Measurements from ENCODE around the gene TNFRSF19.

The TNFRSF19 gene

GRCh38 chr13:23715092-23715761 lies 145.0 kb downstream of the TNFRSF19 start:
- no peak for DNase-seq
- TF ChIP-seq CTCF (IDR thresholded peaks at IDR 0.05): no peak
- H3K27ac Mint-ChIP-seq: no peak overlapping the region
- peaks cover 37% of the 10 kb centered on the region for H3K9me3 Mint-ChIP-seq
- peaks cover 18% of the 10 kb centered on the region for H3K36me3 Mint-ChIP-seq (ENCODE audit: low read depth)
- no peaks in the 10 kb centered on the region for H3K27me3 Mint-ChIP-seq (ENCODE audit: low read depth, poor library complexity)
- no peak overlapping the region for H3K4me3 Mint-ChIP-seq
- H3K4me1 Mint-ChIP-seq: no peaks in the 10 kb centered on the region

GRCh38 chr13:23715762-23716235 lies 145.6 kb downstream of the TNFRSF19 start:
- Mint-ChIP-seq H3K27ac (no peak overlapping the region), H3K4me3 (no peak overlapping the region)
- no peak for TF ChIP-seq CTCF (IDR thresholded peaks at IDR 0.05)

GRCh38 chr13:23716401-23716800 lies 146.2 kb downstream of the TNFRSF19 start:
- Mint-ChIP-seq H3K4me1 (no peaks in the 10 kb centered on the region), H3K9me3 (peaks cover 35% of the 10 kb centered on the region)

More at GRCh38 chr13:23715762-23716235, 145.6 kb downstream of the TNFRSF19 start:
- Mint-ChIP-seq H3K9me3 (peaks cover 38% of the 10 kb centered on the region), H3K27me3 (ENCODE audit: low read depth, poor library complexity) (no peaks in the 10 kb centered on the region), H3K4me1 (no peaks in the 10 kb centered on the region), H3K36me3 (ENCODE audit: low read depth) (peaks cover 18% of the 10 kb centered on the region)
- peak; percentile 20 for DNase-seq

GRCh38 chr13:23718996-23719395 lies 148.8 kb downstream of the TNFRSF19 start:
- H3K36me3 Mint-ChIP-seq (ENCODE audit: low read depth): peaks cover 7% of the 10 kb centered on the region
- H3K27me3 Mint-ChIP-seq (ENCODE audit: low read depth, poor library complexity): no peaks in the 10 kb centered on the region
- peaks cover 16% of the 10 kb centered on the region for H3K9me3 Mint-ChIP-seq
- DNase-seq: no peak
- H3K27ac Mint-ChIP-seq: no peak overlapping the region
- H3K4me1 Mint-ChIP-seq: peaks cover 15% of the 10 kb centered on the region
- H3K4me3 Mint-ChIP-seq: no peak overlapping the region
- no peak for TF ChIP-seq CTCF (IDR thresholded peaks at IDR 0.05)

More at GRCh38 chr13:23716401-23716800, 146.2 kb downstream of the TNFRSF19 start:
- Mint-ChIP-seq H3K4me3 (no peak overlapping the region), H3K27me3 (ENCODE audit: low read depth, poor library complexity) (no peaks in the 10 kb centered on the region), H3K27ac (no peak overlapping the region), H3K36me3 (ENCODE audit: low read depth) (peaks cover 18% of the 10 kb centered on the region)
- TF ChIP-seq CTCF (IDR thresholded peaks at IDR 0.05): no peak
- DNase-seq: no peak

GRCh38 chr13:23722726-23723453 lies 152.7 kb downstream of the TNFRSF19 start:
- Mint-ChIP-seq H3K27ac (peak overlapping the region; percentile 81), H3K9me3 (peaks cover 8% of the 10 kb centered on the region), H3K36me3 (ENCODE audit: low read depth) (peaks cover 5% of the 10 kb centered on the region), H3K27me3 (ENCODE audit: low read depth, poor library complexity) (no peaks in the 10 kb centered on the region), H3K4me3 (no peak overlapping the region), H3K4me1 (peaks cover 27% of the 10 kb centered on the region)
- no peak for DNase-seq
- no peak for TF ChIP-seq CTCF (IDR thresholded peaks at IDR 0.05)

All from nephron progenitor cell (in vitro differentiated cells).